HG03064 (cell line): ENCODE measurements around the gene FNBP1L.
"Not testable (repeated sequence)": the region's sequence is repeated elsewhere in the genome, so short reads cannot be mapped to it uniquely, and the experiment has no call there.

Source experiments
- ATAC-seq: cut with Tn5 transposase; IDR thresholded peaks from one replicate; pipeline ENCODE4 v1.9.1; 2021; ENCODE audit warnings: low read depth; ENCODE audit not compliant: unreplicated experiment

Gene FNBP1L

GRCh38 chr1:93481899-93482298, 34.0 kb downstream of the FNBP1L start:
- ATAC-seq: not testable (repeated sequence)

GRCh38 chr1:93483200-93483599, 35.3 kb downstream of the FNBP1L start:
- ATAC-seq: no peak

GRCh38 chr1:93483606-93484005, 35.7 kb downstream of the FNBP1L start:
- no peak for ATAC-seq

- no peak for ATAC-seq
Observed at GRCh38 chr1:93488207-93488606, 40.3 kb downstream of the FNBP1L start.

GRCh38 chr1:93489756-93490155, 41.8 kb downstream of the FNBP1L start:
- ATAC-seq: no peak

- ATAC-seq: no peak
Observed at GRCh38 chr1:93490357-93490756, 42.4 kb downstream of the FNBP1L start.

GRCh38 chr1:93495911-93496310, 48.0 kb downstream of the FNBP1L start:
- ATAC-seq: no peak

GRCh38 chr1:93496520-93496919, 48.6 kb downstream of the FNBP1L start:
- no peak for ATAC-seq

GRCh38 chr1:93499075-93499474, 51.2 kb downstream of the FNBP1L start:
- no peak for ATAC-seq

- ATAC-seq: no peak
Observed at GRCh38 chr1:93499533-93499932, 51.6 kb downstream of the FNBP1L start.

- ATAC-seq: no peak
Observed at GRCh38 chr1:93500275-93500674, 52.4 kb downstream of the FNBP1L start.

GRCh38 chr1:93501399-93501798, 53.5 kb downstream of the FNBP1L start:
- ATAC-seq: no peak

GRCh38 chr1:93501829-93502369, 54.0 kb downstream of the FNBP1L start:
- ATAC-seq: no peak

- ATAC-seq: no peak
Observed at GRCh38 chr1:93502571-93502970, 54.7 kb downstream of the FNBP1L start.

GRCh38 chr1:93503163-93503562, 55.2 kb downstream of the FNBP1L start:
- no peak for ATAC-seq

GRCh38 chr1:93503816-93504215, 55.9 kb downstream of the FNBP1L start:
- no peak for ATAC-seq

- no peak for ATAC-seq
Observed at GRCh38 chr1:93504247-93505033, 56.5 kb downstream of the FNBP1L start.

- ATAC-seq: no peak
Observed at GRCh38 chr1:93506126-93506525, 58.2 kb downstream of the FNBP1L start.

GRCh38 chr1:93516164-93516563, 68.2 kb downstream of the FNBP1L start:
- no peak for ATAC-seq

GRCh38 chr1:93518516-93518915, 70.6 kb downstream of the FNBP1L start:
- ATAC-seq: no peak

- no peak for ATAC-seq
Observed at GRCh38 chr1:93519199-93519829, 71.4 kb downstream of the FNBP1L start.

- ATAC-seq: no peak
Observed at GRCh38 chr1:93521618-93522017, 73.7 kb downstream of the FNBP1L start.
